Fibroblast of skin of abdomen (primary cell): ENCODE data around the gene FAM216B. TPM values are rescaled to one million over a fixed set of nuclear protein-coding genes. Genes with fewer than 3 reads are reported as not detected.
"Not testable (repeated sequence)": the region's sequence is repeated elsewhere in the genome, so short reads cannot be mapped to it uniquely, and the experiment has no call there.

Experiments
- DNase-seq: peaks from one replicate; pipeline ENCODE4 v3.0.0-alpha.2; 2013
- polyA plus RNA-seq, 2 experiments: library from polyadenylated mRNA; unstranded; fragments of 120-200 nt; gene quantifications; one replicate each; pipeline ENCODE4 v1.2.1, GENCODE V29; 2013; ENCODE audit not compliant: insufficient read length in 2 of 2

Gene FAM216B
- polyA plus RNA-seq (2013, experiment 1 of 2; ENCODE audit: insufficient read length), result 0.14 TPM
- 0.12 TPM for polyA plus RNA-seq (2013, experiment 2 of 2; ENCODE audit: insufficient read length)

GRCh38 chr13:42781352-42781751 is at the start of gene FAM216B:
Gene FAM216B, plus strand, starts transcription at chr13:42781584. Its CDS starts 2,484 bp downstream, at chr13:42784068.
- DNase-seq, result no peak

GRCh38 chr13:42732073-42732472 is 49.3 kb upstream of the FAM216B start:
- no peak for DNase-seq

- no peak for DNase-seq
These were observed 48.3 kb upstream of the FAM216B start for GRCh38 chr13:42733046-42733445.

- no peak for DNase-seq
These were observed 46.4 kb upstream of the FAM216B start for GRCh38 chr13:42735010-42735409.

- no peak for DNase-seq
These were observed 40.6 kb upstream of the FAM216B start for GRCh38 chr13:42740753-42741152.

- no peak for DNase-seq
These were observed 39.5 kb upstream of the FAM216B start for GRCh38 chr13:42741914-42742313.

- no peak for DNase-seq
These were observed 35.7 kb upstream of the FAM216B start for GRCh38 chr13:42745655-42746054.

- no peak for DNase-seq
These were observed 34.5 kb upstream of the FAM216B start for GRCh38 chr13:42746866-42747265.

GRCh38 chr13:42747399-42747873 is 33.9 kb upstream of the FAM216B start:
- DNase-seq, result peak; percentile 83

- DNase-seq, result no peak
These were observed 30.6 kb upstream of the FAM216B start for GRCh38 chr13:42750794-42751193.

GRCh38 chr13:42751693-42752092 is 29.7 kb upstream of the FAM216B start:
- DNase-seq, result no peak

GRCh38 chr13:42752731-42753130 is 28.7 kb upstream of the FAM216B start:
- DNase-seq, result no peak

- peak; percentile 26 for DNase-seq
These were observed 27.7 kb upstream of the FAM216B start for GRCh38 chr13:42753697-42754096.

GRCh38 chr13:42754801-42755510 is 26.4 kb upstream of the FAM216B start:
- no peak for DNase-seq

- no peak for DNase-seq
These were observed 23.5 kb upstream of the FAM216B start for GRCh38 chr13:42757678-42758420.

GRCh38 chr13:42758515-42758914 is 22.9 kb upstream of the FAM216B start:
- no peak for DNase-seq

- DNase-seq, result peak; percentile 20
These were observed 20.4 kb upstream of the FAM216B start for GRCh38 chr13:42760951-42761350.

GRCh38 chr13:42762251-42762650 is 19.1 kb upstream of the FAM216B start:
- peak; percentile 36 for DNase-seq

GRCh38 chr13:42762917-42763316 is 18.5 kb upstream of the FAM216B start:
- peak; percentile 84 for DNase-seq

GRCh38 chr13:42766016-42766415 is 15.4 kb upstream of the FAM216B start:
- DNase-seq, result no peak

GRCh38 chr13:42769650-42770049 is 11.7 kb upstream of the FAM216B start:
- DNase-seq, result no peak

GRCh38 chr13:42776558-42776957 is 4.8 kb upstream of the FAM216B start:
- DNase-seq, result not testable (repeated sequence)

GRCh38 chr13:42777467-42777866 is 3.9 kb upstream of the FAM216B start:
- DNase-seq, result no peak

- DNase-seq, result no peak
These were observed 1.3 kb upstream of the FAM216B start for GRCh38 chr13:42780044-42780443.
